ENCODE results near the gene SUFU. TPM values are rescaled to one million over a fixed set of nuclear protein-coding genes. Genes with fewer than 3 reads are reported as not detected.

SUFU gene
- total and polyA plus RNA-seq, 2 of the 8 experiments (the other 6 are each of a cell fraction or from before 2014, with no cell fraction given), result 7.0 to 10.8 TPM

- Histone ChIP-seq H4K8ac (ENCODE audit: extremely low read depth, insufficient read depth, low read length) (no peak overlapping the region), H3K4me2 (ENCODE audit: insufficient read depth in 1 of 2, low read depth in 2 of 2, low read length in 2 of 2) (no peak overlapping the region), H3K79me1 (ENCODE audit: low read depth, low read length) (no peaks in the 10 kb centered on the region; the same call in 1 of the 2 replicates), H2AFZ (ENCODE audit: low read length) (no peak overlapping the region), H3K18ac (ENCODE audit: extremely low read depth, low read length) (no peak overlapping the region), H3K56ac (replicated peaks; ENCODE audit: insufficient read length, low read depth, low read length) (no peak overlapping the region), H3K79me2 (ENCODE audit: control insufficient read depth in 1 of 2, insufficient read depth in 2 of 2, low read length in 2 of 2) (no peaks in the 10 kb centered on the region), H2AK5ac (ENCODE audit: low read depth, low read length) (no peak overlapping the region), H3K4ac (replicated peaks; ENCODE audit: insufficient read length, low read depth, low read length) (no peak overlapping the region), H3K14ac (ENCODE audit: insufficient read length) (no peak overlapping the region), H2BK12ac (ENCODE audit: low read depth, low read length) (no peak overlapping the region), H2BK20ac (ENCODE audit: low read length) (no peak overlapping the region), H3K23me2 (ENCODE audit: low read depth, low read length) (no peaks in the 10 kb centered on the region), H4K5ac (ENCODE audit: insufficient read length, low read depth, low read length) (no peak overlapping the region), H3K23ac (ENCODE audit: insufficient read length) (no peak overlapping the region), H3K9ac (replicated peaks in 1 of 4; ENCODE audit: extremely low read depth in 1 of 4, low read depth in 3 of 4, low read length in 3 of 4) (no peak overlapping the region), H4K91ac (replicated peaks; ENCODE audit: insufficient read length, low read length) (no peak overlapping the region), H2BK5ac (ENCODE audit: low read depth, low read length) (no peak overlapping the region), H3K9me3 (ENCODE audit: insufficient read depth in 2 of 2, low read depth in 1 of 2, low read length in 1 of 2) (no peaks in the 10 kb centered on the region), H2BK120ac (replicated peaks; ENCODE audit: low read depth, low read length) (no peak overlapping the region), H2BK15ac (ENCODE audit: low read length) (no peak overlapping the region), H3K4me3 (ENCODE audit: extremely low read depth in 1 of 4, insufficient read depth in 2 of 4, low read depth in 3 of 4, low read length in 4 of 4) (no peak overlapping the region), H3K27ac (ENCODE audit: low read depth, low read length) (no peak overlapping the region), H3K36me3 (ENCODE audit: control insufficient read depth in 2 of 4, insufficient read depth in 4 of 4, low read length in 3 of 4) (no peaks in the 10 kb centered on the region; a peak in 1 of 8 replicates), H4K20me1 (replicated peaks in 1 of 2; ENCODE audit: control insufficient read depth in 1 of 2, insufficient read depth in 2 of 2, low read length in 2 of 2) (peaks cover 0 to 2% of the 10 kb centered on the region in 2 experiments), H3K4me1 (replicated peaks in 1 of 4; ENCODE audit: control insufficient read depth in 3 of 4, insufficient read depth in 4 of 4, low read length in 3 of 4) (no peaks in the 10 kb centered on the region), H3K27me3 (replicated peaks in 1 of 4; ENCODE audit: control insufficient read depth in 3 of 4, extremely low read depth in 1 of 4, insufficient read depth in 3 of 4, low read length in 3 of 4) (no peaks in the 10 kb centered on the region)
- TF ChIP-seq CBX5 (IDR thresholded peaks at IDR 0.05; ENCODE audit: low read depth, low read length), result no peak
- DNase-seq (ENCODE audit: low read depth in 1 of 2, low spot score in 2 of 2) (no peak), FAIRE-seq (no peak)
- WGBS, 2 experiments (ENCODE audit: extremely low coverage in 1 of 2, insufficient coverage in 1 of 2, insufficient read length in 1 of 2, insufficient replicate concordance in 2 of 2, low coverage in 1 of 2, low lambda C conversion rate in 2 of 2, missing lambda C conversion rate in 1 of 2), result 92% methylated on average over 1 of the region's 1 CpG; no CpG with 5 or more reads in 1 of the 2 experiments
- ChIA-PET CTCF (ENCODE audit: partially characterized antibody) (interaction anchor here (0.8 to 1.7 kb wide), 7 partner anchors 9 to 50 kb away, joined by 3 to 6 read pairs (median 4); partner anchors contain the start of gene SUFU), POLR2A (ENCODE audit: partially characterized antibody) (interaction anchor here (1.6 kb wide), 1 partner anchor 19 kb away, joined by 6 read pairs; the partner anchor contains the start of gene SUFU)
Observed at GRCh38 chr10:102522874-102523249, 19.1 kb downstream of the SUFU start.

Data from H1 (cell line).